ENCODE results near the gene SLC17A5. TPM values are rescaled to one million over a fixed set of nuclear protein-coding genes. Genes with fewer than 3 reads are reported as not detected.
A peak's percentile ranks its signal among the peaks of the same experiment; 100 is the strongest.
"Not testable (repeated sequence)": the region's sequence is repeated elsewhere in the genome, so short reads cannot be mapped to it uniquely, and the experiment has no call there.

The SLC17A5 gene
- total RNA-seq, 2 experiments from 2014 or later, result 4.2 to 5.0 TPM

DNA sequence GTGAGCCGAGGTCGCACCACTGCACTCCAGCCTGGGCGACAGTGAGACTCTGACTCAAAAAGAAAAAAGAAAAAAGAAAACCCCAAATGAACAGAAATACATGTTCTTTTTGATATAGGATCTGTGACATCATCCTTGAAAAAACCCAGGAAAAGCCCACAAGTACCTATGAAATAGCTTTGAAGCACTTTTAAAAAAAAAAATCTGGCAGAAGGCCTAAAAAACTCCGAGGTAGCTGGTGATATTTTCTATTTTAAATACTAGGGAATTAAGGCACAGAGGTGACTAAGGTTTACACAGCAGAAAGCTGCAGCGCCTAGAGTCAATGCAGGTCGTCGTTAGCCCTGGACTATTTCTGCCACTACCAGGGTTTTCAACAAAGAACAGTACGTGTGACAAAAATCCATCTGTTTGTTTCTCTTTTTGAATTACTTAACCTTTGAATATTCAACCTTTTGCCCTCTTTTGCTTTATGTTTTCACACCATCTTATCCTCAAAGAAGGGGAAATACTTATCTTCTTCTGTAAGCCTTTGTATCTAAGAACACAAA is 93.5 kb downstream of the SLC17A5 start:
- H3K4me3 Mint-ChIP-seq, result no peak overlapping the region
- CTCF ChIA-PET, result interaction anchor here (0.9 to 1.2 kb wide), 2 partner anchors 17 to 19 kb away, joined by 3 read pairs; no protein-coding TSS in a partner anchor
- TF ChIP-seq, protein P1, sequence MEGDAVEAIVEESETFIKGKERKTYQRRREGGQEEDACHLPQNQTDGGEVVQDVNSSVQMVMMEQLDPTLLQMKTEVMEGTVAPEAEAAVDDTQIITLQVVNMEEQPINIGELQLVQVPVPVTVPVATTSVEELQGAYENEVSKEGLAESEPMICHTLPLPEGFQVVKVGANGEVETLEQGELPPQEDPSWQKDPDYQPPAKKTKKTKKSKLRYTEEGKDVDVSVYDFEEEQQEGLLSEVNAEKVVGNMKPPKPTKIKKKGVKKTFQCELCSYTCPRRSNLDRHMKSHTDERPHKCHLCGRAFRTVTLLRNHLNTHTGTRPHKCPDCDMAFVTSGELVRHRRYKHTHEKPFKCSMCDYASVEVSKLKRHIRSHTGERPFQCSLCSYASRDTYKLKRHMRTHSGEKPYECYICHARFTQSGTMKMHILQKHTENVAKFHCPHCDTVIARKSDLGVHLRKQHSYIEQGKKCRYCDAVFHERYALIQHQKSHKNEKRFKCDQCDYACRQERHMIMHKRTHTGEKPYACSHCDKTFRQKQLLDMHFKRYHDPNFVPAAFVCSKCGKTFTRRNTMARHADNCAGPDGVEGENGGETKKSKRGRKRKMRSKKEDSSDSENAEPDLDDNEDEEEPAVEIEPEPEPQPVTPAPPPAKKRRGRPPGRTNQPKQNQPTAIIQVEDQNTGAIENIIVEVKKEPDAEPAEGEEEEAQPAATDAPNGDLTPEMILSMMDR (IDR thresholded peaks at IDR 0.05), result no peak
- DNase-seq (no peak), ATAC-seq (peak; percentile 34)
- H3K9me3 Mint-ChIP-seq, result no peaks in the 10 kb centered on the region
- peaks cover 20% of the 10 kb centered on the region for H3K4me1 Mint-ChIP-seq (ENCODE audit: low read depth)
- intact Hi-C loops (cut with micrococcal nuclease), result no loop called here
- no peaks in the 10 kb centered on the region for H3K27me3 Mint-ChIP-seq
- no peaks in the 10 kb centered on the region for H3K36me3 Mint-ChIP-seq (ENCODE audit: low read depth)
- POLR2A ChIA-PET, result interaction anchor here (1.5 to 2.4 kb wide), 2 partner anchors 40 to 45 kb away, joined by 4 to 6 read pairs; no protein-coding TSS in a partner anchor
- H3K27ac Mint-ChIP-seq, result no peak overlapping the region

- H3K9me3 Mint-ChIP-seq; H3K27ac Mint-ChIP-seq; ATAC-seq; H3K36me3 Mint-ChIP-seq (ENCODE audit: low read depth); DNase-seq; H3K4me3 Mint-ChIP-seq; H3K27me3 Mint-ChIP-seq; intact Hi-C loops (cut with micrococcal nuclease): not testable (repeated sequence)
- POLR2A ChIA-PET, result interaction anchor here (0.5 to 2.4 kb wide), 4 partner anchors 19 to 46 kb away, joined by 4 to 6 read pairs (median 4); no protein-coding TSS in a partner anchor
- CTCF ChIA-PET, result interaction anchor here (1.1 to 1.5 kb wide), 3 partner anchors 10 to 116 kb away, joined by 3 to 8 read pairs (median 3); no protein-coding TSS in a partner anchor
- H3K4me1 Mint-ChIP-seq (ENCODE audit: low read depth), result peaks cover 20% of the 10 kb centered on the region
Measured at GRCh38 chr6:73559399-73559794, 94.4 kb downstream of the SLC17A5 start.

GRCh38 chr6:73558624-73559398 is 95.0 kb downstream of the SLC17A5 start:
- ATAC-seq (peak; percentile 42), DNase-seq (no peak)
- H3K9me3 Mint-ChIP-seq, result no peaks in the 10 kb centered on the region
- no peaks in the 10 kb centered on the region for H3K36me3 Mint-ChIP-seq (ENCODE audit: low read depth)
- no peaks in the 10 kb centered on the region for H3K27me3 Mint-ChIP-seq
- TF ChIP-seq, protein P1 (IDR thresholded peaks at IDR 0.05), result no peak
- no peak overlapping the region for H3K27ac Mint-ChIP-seq
- intact Hi-C loops (cut with micrococcal nuclease), result no loop called here
- POLR2A ChIA-PET, result interaction anchor here (0.5 to 2.6 kb wide), 5 partner anchors 20 to 46 kb away, joined by 3 to 19 read pairs (median 5); partner anchors contain the start of gene EEF1A1
- CTCF ChIA-PET, result interaction anchor here (1.1 to 1.5 kb wide), 2 partner anchors 9 to 116 kb away, joined by 3 to 8 read pairs; no protein-coding TSS in a partner anchor
- peaks cover 20% of the 10 kb centered on the region for H3K4me1 Mint-ChIP-seq (ENCODE audit: low read depth)
- no peak overlapping the region for H3K4me3 Mint-ChIP-seq

- no peak overlapping the region for H3K4me3 Mint-ChIP-seq
- no peaks in the 10 kb centered on the region for H3K36me3 Mint-ChIP-seq (ENCODE audit: low read depth)
- no peak for DNase-seq
- no peaks in the 10 kb centered on the region for H3K9me3 Mint-ChIP-seq
- peaks cover 20% of the 10 kb centered on the region for H3K4me1 Mint-ChIP-seq (ENCODE audit: low read depth)
- H3K27ac Mint-ChIP-seq, result no peak overlapping the region
- TF ChIP-seq, protein P1 (IDR thresholded peaks at IDR 0.05), result no peak
- no peaks in the 10 kb centered on the region for H3K27me3 Mint-ChIP-seq
- CTCF ChIA-PET, result interaction anchor here (0.7 to 1.6 kb wide), 2 partner anchors 11 to 21 kb away, joined by 3 to 4 read pairs; no protein-coding TSS in a partner anchor
- ATAC-seq, result no peak
- intact Hi-C loops (cut with micrococcal nuclease), result no loop called here
- POLR2A ChIA-PET, result interaction anchor here (1.1 to 2.6 kb wide), 2 partner anchors 9 to 36 kb away, joined by 4 to 19 read pairs; partner anchors contain the start of gene EEF1A1
Measured at GRCh38 chr6:73556836-73557235, 97.0 kb downstream of the SLC17A5 start.

- H3K9me3 Mint-ChIP-seq; intact Hi-C loops (cut with micrococcal nuclease); DNase-seq; H3K27ac Mint-ChIP-seq; H3K36me3 Mint-ChIP-seq (ENCODE audit: low read depth); ATAC-seq; H3K27me3 Mint-ChIP-seq; CTCF ChIA-PET; H3K4me3 Mint-ChIP-seq: not testable (repeated sequence)
- POLR2A ChIA-PET, result interaction anchor here (0.8 kb wide), 1 partner anchor 42 kb away, joined by 3 read pairs; no protein-coding TSS in a partner anchor
- H3K4me1 Mint-ChIP-seq (ENCODE audit: low read depth), result peaks cover 14% of the 10 kb centered on the region
Measured at GRCh38 chr6:73555380-73555949, 98.3 kb downstream of the SLC17A5 start.

DNA sequence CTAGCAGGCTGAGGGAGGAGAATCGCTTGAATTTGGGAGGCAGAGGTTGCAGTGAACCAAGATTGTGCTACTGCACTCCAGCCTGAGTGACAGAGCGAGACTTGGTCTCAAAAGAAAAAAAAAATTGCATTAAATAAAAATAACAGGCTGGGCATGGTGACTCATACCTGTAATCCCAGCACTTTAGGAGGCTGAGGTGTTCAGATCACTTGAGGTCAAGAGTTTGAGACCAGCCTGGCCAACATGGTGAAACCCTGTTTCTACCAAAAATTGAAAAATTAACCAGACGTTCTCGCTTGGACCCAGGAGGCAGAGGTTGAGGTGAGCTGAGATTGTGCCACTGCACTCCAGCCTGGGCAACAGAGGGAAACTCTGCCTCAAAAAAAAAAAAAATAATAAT is 102.7 kb downstream of the SLC17A5 start:
- intact Hi-C loops (cut with micrococcal nuclease); H3K4me3 Mint-ChIP-seq; ATAC-seq; H3K4me1 Mint-ChIP-seq (ENCODE audit: low read depth); H3K36me3 Mint-ChIP-seq (ENCODE audit: low read depth); H3K27me3 Mint-ChIP-seq; H3K9me3 Mint-ChIP-seq; DNase-seq; POLR2A ChIA-PET; H3K27ac Mint-ChIP-seq: not testable (repeated sequence)
- CTCF ChIA-PET, result interaction anchor here (1.1 kb wide), 1 partner anchor 38 kb away, joined by 3 read pairs; no protein-coding TSS in a partner anchor
